GM21515 (cell line): ENCODE measurements around the gene SPACA1.
"Not testable (repeated sequence)": the region's sequence is repeated elsewhere in the genome, so short reads cannot be mapped to it uniquely, and the experiment has no call there.

Experiments used
- ATAC-seq: cut with Tn5 transposase; IDR thresholded peaks from one replicate; pipeline ENCODE4 v1.9.1; 2021; ENCODE audit not compliant: unreplicated experiment

Gene SPACA1, protein sequence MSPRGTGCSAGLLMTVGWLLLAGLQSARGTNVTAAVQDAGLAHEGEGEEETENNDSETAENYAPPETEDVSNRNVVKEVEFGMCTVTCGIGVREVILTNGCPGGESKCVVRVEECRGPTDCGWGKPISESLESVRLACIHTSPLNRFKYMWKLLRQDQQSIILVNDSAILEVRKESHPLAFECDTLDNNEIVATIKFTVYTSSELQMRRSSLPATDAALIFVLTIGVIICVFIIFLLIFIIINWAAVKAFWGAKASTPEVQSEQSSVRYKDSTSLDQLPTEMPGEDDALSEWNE

DNA sequence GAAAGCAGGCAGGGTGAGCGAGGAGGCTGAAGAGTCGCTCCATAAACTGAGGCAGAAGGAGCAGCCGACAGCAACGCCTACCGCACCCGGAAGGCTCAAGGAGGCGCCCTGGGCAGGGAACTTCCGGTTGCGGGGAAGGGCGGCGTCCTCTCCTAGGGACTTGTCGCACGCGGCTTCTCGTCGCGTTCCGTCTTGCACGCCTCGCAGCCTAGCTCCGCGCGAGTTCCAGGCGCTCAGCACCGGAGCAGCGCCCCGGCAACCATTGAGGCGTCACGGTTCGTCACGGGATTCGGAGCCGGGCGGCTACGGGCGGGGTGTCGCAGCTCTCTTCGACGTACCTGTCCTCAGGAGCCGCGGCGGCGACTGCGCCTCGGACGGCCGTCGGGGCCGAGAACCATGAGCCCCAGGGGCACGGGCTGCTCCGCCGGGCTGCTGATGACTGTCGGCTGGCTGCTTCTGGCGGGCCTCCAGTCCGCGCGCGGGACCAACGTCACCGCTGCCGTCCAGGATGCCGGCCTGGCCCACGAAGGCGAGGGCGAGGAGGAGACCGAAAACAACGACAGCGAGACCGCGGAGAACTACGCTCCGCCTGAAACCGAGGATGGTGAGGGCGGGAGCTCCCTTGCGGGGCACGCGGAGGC is at the start of gene SPACA1:
Gene SPACA1, plus strand, starts transcription at position 332 of the 641 bp plus-strand sequence. Its CDS starts 65 bp downstream, at position 397.
- ATAC-seq = no peak

DNA sequence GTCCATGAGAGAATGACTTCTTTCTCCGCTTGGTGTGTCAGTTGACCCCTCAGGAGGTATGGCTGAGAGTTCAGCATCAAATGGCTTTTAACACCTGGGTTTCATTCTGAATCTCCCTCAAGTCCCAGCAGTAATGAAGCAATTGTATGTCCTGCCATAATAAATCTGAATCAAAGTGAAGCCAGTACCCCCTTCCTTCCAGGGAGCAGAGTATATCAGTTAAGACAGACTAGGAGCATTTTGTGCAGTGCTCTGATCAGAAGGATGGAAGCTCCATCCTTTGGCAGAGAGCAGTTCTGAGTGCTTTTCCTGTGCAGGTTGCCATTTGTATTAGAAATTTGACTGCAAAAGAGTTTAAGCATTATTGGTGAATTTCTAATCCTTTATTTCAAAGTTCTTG is 46.9 kb upstream of the SPACA1 start:
- ATAC-seq = no peak

DNA sequence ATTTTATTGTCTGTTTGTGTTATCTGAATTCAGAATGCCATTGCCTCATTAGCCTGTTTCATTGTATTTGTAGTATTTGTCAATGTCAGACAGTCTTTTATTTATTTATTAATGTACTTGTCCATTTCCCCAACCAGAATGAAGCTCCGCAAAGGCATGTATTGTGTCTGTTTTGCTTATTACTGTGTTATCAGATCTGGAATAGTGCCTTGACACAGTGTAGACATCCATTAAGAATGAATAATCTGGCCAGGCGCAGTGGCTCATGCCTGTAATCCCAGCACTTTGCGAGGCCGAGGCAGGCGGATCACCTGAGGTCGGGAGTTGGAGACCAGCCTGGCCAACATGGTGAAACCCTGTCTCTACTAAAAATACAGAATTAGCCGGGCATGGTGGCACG is 46.4 kb upstream of the SPACA1 start:
- ATAC-seq = not testable (repeated sequence)

DNA sequence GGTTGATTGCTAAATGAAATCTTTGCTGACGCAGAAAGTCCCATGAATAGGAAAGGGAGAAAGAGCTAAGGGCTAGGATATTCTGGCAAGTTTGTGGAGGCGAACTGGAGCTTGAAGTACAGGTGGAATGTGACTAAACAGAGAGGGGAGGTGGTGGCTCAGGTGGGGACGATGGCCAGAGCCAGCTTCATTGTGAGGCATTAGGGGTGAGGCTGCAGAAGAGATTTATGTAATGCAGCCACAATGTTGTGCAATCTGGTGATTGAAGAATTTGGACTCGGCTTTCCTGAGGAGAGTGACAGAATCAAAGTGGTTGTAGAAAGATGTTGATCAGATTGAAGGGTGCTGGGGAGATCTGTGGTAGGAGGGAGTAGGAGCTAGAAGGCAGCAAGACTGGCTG is 42.9 kb upstream of the SPACA1 start:
- no peak for ATAC-seq

DNA sequence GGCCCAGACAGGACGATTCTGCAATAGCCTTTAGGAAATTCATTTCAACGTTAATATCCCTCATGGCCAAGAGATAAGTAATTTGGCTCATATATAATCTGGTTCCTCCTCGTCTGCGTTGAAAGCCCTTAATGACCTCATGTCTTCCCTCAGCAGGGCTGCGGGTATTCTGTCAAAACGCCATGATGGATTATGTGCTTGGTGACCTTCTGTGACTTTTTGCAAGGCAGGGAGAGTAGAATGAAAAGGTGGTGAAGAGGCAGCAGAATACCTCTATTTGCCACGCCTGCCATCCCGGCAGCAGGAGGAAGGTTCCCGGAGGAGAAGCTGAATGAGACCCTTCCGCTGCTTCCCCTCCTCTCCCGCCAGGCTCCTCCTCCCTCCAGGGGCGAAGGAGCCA is 41.1 kb upstream of the SPACA1 start:
- ATAC-seq = no peak

DNA sequence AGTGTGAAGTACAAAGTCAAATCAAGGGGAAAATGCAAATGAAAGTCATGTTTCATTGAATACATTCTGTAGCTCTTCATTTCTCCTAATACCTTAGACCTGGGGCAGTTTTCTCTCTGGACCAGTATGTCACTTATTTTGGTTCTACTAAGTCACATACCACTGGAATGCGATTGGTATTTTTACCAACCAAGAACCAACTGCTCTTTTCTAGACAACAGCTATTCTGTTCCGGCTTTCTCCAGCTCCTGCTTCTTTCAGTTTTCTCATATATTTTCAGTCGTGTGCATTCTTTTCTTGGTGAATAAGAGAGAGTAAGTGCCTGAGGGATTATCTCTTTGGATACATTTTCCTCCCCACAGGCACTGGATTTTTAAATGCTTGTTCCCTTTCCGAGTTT is 39.2 kb upstream of the SPACA1 start:
- ATAC-seq = no peak

DNA sequence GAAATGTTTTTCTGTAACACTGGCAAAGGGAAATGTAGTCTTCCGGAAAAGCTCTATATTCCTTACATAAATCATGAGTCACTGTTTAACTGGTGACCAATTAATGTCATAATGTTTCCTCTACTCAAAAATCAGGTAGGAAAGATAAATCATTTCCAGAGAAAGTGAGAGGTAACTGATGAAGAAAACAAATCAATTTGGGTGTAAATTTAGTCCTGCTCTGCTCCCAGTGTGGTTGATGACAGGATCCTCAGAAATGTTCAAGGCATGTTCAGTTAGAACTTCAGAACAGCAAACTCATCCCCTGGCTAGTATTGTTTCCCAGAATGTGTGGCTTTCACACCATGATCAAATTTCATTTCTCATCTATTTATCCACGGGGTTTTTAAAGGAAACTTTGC is 38.8 kb upstream of the SPACA1 start:
- no peak for ATAC-seq

DNA sequence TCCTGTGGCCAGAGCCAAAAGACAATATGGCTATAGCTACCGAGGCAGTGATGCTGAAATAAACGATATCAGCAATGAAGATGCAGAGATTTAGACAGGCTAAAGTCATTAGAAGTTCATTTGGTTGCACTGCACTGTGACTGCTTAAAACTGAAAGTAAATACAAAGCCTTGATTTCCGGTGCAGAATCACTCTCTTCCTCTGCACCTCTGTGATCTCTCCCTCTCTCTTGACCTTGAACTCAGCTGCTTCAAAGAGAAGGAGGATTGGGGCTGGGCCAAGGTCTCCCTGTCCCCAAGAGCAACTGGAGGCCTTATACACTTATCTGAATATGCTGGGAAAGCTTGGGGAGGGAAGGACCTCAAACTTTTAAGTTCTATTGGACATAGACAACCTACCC is 34.6 kb upstream of the SPACA1 start:
- no peak for ATAC-seq

DNA sequence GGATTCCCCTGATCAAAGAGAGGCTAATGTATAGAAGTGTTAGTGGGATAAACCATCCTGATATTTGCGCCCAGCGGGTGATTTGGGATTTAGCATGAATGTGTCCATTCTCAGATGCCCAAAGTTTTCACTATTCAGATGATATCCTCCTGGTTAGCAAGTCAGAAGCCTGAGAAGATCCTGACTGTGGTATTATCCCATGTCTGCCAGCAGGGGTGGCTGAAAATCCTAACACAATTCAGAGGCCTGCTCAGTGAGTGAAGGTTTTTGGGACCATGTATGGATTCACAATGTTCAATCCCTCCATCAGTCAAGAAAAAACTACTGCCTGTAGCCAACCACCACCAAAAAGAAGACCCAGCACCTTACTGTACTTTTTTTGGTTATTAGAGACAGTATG is 34.1 kb upstream of the SPACA1 start:
- no peak for ATAC-seq

DNA sequence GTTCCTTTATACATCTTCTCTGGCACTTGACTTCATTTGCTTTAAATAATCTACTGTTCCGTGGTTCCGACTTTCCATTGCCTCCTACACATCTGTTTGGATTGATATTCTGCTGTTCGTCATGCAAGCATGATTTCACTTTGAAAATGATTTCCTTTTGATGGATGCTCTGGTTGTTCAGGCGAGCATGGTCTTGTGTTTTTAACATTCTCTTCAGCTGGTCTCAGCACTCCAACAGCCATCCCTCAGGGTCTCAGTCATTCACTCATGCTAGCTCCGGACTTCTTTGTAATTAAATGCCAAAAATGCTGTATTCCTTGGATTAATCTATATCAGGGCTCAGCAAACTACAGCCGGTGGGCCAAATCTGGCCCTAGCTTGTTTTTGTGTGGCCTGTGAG is 27.2 kb upstream of the SPACA1 start:
- ATAC-seq = no peak

DNA sequence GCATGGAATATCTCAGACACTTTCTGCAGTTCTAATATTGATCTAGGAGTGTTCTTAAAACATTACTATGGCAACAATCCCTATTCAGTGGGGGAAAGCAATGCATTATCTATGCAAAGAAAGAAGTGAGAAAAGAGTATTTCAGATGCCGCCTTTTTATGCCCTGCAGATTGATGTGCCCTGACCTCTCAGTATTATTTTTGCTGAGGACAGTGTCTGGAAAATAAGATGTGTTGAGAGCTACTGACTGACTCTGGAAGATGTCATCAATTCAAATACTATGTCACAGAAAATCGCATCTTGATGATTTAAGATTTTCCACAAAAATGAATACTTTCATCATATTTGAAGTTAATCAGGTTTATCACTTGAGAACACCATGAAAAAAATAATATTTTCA is 22.9 kb upstream of the SPACA1 start:
- ATAC-seq = no peak

DNA sequence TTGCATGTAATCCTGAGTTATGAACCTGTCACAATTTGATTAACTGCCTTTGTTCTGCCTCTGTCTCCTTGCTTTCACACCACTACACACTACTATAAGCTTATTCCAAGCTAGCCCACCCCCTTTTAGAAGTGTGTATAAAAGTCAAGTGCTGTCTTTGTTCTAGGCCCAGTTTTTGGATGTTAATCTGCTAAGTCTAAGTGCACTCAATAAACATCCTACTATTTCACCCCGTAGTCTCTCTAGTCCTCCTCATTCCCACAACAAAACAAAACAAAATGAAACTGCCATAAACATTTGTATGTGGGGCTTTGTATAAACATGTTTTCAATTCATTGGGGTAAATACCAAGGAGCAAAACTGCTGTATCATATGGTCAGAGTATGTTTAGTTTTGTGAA is 16.1 kb upstream of the SPACA1 start:
- no peak for ATAC-seq

DNA sequence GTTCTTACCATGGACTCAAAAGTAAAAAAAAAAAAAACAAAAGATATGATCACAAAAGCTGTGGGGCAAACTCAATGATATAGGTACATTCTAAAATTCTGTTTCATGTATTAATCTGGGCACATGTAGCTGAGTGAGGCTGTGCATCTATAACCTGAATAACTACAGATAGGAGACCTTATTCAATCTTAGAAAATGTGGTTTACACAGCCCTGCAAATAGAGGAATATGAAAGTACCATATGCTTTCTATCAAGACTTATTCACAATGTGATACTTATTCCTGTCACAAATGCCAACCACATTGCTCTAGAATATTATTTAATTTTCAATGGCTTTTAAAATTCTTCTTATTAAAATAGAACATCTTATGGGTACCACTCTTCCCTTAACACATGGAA is 3.1 kb upstream of the SPACA1 start:
- no peak for ATAC-seq

DNA sequence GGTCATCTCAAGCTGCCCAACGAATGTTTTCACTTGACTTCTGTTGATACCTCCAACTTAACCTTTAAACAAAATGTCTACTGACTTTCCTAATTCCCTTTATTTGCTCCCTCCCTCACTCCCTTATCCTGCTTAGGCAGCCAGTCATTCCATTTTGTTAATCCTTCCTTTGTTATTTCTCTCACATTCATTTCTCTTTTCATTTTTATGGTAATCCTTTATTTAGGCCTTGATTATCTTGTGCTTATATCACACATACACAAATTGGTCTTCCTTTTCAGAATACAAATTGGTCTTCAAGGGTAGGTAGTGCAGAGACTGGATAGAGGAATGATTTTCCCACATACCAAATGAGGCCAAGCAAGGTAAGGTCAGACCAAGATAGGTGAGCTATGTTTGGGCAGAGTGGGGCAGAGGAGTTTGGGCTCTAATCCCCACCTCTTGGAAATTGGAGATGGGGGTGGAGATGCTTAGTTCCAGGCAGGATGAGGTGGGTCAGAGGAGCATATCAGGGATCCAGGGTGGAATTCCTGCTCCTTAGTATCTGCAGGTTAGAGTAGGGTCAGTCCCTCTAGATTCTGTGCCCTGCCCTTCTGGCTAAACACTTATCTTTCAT is 2.0 kb upstream of the SPACA1 start:
- no peak for ATAC-seq

DNA sequence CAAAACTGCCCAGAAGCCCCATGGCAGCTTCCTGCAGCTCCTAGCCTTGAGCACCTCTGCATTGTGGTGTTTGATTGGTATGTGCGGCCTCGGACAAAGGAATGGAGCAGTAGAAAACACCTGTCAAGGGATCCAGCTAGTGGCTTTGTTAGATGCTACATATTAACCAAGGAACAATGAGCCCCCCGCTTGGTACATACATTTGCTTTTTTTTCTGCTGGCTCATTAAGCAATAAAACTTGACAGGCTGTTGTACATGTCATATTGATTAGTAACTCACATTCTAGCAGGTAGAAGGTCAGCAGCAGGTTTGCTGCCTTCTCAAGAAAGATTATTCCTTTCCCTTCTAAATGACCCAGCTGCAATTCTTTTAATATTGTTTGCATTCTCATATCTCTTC is 937 bp downstream of the SPACA1 start:
- no peak for ATAC-seq

DNA sequence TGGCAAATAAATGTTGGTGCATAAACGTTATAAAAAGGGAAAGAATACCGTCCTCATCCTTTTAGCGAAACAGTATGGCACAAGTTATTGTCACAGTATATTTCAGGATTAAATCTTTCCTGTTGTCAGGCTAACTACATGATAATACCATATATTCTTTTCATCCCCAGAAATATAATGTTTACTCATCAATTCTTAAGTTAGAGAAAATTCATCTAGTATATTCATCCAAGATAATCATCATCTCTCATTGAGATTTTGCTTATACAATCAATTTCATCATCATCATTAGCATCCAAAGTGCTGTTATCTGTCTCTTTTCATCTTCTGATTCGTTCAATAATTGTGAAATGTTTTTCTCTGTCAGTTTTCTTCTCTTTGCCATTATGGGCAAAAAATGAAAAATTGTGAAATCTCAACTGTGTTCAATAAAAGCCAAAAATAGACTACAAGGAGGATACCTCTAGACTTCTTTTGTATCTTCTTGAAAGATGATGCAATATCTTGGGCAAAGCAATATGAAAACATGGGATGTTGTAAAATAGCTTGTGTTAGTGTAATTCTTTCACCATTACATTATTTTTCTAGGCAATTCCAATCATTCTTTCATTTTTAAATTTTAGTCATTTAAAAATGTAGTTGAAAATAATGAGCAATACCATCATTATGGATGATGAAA is 2.6 kb downstream of the SPACA1 start:
- no peak for ATAC-seq

DNA sequence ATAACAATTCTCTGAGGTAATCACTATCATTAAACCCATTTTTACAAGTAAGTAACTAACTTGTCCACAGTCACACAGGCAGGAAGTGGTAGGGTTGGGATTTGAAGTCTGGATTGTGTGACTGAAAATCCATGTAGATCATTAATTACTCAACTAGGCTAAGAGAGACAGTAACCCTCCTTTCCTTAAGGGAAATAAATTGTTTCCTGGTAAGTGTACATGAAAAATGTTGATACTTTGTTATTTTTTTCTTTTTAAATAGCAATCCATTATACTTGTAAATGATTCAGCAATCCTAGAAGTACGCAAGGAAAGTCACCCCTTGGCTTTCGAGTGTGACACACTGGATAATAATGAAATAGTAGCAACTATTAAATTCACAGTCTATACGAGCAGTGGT is 11.6 kb downstream of the SPACA1 start:
- ATAC-seq = no peak

DNA sequence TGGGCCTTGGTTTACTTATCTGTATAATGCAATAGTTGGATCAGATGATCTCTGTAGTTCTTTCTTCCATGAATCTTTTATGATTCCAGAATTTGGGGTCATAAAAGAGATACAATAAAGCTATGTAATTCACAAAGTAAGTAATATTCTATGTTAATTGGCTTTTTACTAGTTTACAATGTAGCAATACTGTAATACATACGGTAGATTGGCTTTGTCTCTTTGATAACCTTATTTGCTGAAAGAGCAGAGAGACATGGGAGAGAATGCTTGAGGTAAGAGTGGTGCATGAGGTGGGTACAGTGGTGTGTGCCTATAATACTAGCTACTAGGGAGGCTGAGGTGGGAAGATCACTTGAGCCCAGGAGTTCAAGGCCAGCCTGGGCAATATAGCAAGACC is 14.7 kb downstream of the SPACA1 start:
- ATAC-seq = no peak

DNA sequence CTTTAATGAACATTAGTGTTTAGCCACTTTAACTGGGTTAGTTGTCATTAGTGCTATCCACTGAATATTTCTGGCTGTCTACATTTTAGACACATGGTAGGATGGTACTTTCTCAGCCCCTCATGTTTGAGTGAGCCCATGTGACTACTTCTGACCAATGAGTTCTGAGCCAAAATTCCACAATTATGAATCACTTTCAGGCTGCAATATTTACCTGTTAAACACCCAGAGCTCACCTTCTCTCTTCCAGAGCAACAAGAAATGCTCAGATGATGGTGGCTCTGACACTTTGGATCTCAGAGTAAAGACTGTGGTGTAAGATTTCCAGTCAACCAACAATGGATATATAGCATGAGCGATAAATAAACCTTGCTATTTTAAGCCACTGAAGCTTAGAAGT is 24.8 kb downstream of the SPACA1 start:
- ATAC-seq = no peak

DNA sequence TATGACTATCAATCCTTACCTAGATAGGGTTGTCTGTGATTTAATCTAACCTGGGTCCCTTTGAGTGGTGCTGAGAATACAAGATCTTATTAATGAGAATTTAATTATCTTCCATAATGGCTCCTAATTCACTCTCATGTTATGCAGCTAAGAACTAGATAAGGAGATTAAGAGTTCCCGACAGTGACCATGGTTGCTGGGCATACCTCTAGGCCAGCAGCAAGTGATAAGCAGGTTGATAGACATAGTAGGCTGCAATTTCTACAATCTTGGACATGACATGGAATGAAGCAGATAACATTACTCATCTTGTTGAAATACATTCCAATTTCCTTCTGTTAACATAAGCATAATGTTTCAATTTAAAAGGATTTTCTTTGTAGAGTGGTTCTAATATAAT is 27.1 kb downstream of the SPACA1 start:
- ATAC-seq = no peak

DNA sequence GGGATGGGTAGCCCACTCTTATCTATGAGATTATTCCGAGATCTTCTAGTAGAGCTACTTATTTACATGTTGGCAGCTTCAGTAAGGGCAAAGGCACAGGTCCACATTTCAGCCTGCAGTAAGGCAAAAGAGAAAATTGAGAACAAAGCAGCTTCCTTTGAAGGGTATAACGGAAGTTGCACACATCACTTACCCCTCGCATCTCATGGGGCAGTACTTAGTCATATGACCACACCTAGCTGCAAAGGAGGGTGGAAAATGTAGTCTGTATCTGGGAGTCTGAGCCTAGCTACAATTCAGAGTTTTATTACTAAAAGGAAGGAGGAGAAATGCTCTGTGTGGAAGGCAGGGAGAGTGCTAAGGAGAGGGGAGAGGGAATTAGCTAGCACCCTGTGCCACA is 29.7 kb downstream of the SPACA1 start:
- ATAC-seq = no peak

DNA sequence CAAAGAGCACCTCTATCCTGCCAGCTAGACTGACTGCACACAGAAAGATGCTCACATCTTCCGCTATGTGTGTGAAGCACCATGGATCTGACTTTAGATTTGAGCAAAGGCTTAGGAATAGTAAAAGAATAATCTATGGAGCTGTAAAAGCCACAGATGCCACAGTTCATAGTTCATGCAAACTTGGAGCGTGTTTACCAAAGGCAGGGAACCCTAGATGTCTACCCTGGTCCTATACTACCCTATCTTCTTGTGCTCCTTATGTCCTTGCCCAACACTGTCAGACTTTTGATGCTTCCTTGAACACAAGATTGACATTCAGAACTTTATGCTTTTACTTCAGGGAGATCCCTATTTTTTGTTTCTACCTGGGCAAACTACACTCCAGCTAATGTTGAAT is 39.2 kb downstream of the SPACA1 start:
- ATAC-seq = no peak
